HL-60 (cell line): ENCODE results near the gene PAOX.

Source experiments
- DNase-seq, 2 experiments: peaks; one replicate each; pipeline ENCODE4 v3.0.0-alpha.2; 2010 to 2020; ENCODE audit warnings: low read depth in 1 of 2, low spot score in 1 of 2
- H3K27ac ChIP-seq: fragments of 250-450 bp; sonication (Bioruptor Pico); replicated peaks from 2 replicates; pipeline ENCODE4 v1.5.1; 2020; ENCODE audit warnings: mild to moderate bottlenecking, moderate library complexity
- H3K27me3 ChIP-seq: fragments of 250-450 bp; sonication (Bioruptor Pico); 2 replicates; pipeline ENCODE4 v1.5.1; 2021; ENCODE audit warnings: mild to moderate bottlenecking, moderate library complexity; ENCODE audit not compliant: insufficient read depth, poor library complexity, severe bottlenecking
- H3K4me3 ChIP-seq: replicated peaks from 2 replicates; pipeline ENCODE4 v1.5.1; 2011; ENCODE audit warnings: mild to moderate bottlenecking, control low read depth, low read length; ENCODE audit not compliant: insufficient read depth
- GABPA ChIP-seq: IDR thresholded peaks from 2 replicates; pipeline ENCODE4 v1.6.1; 2012; ENCODE audit warnings: low read depth
- POLR2AphosphoS5 ChIP-seq: IDR thresholded peaks from 2 replicates; pipeline ENCODE4 v1.6.1; 2012; ENCODE audit warnings: low read depth
- SPI1 ChIP-seq: IDR thresholded peaks from 2 replicates; pipeline ENCODE4 v1.6.1; 2012; ENCODE audit warnings: low read depth, mild to moderate bottlenecking, borderline replicate concordance
- TF ChIP-seq, protein P1 (sequence below): IDR thresholded peaks from 2 replicates; pipeline ENCODE4 v1.6.1; 2012; ENCODE audit warnings: low read depth; ENCODE audit not compliant: insufficient replicate concordance
- TF ChIP-seq, protein P2 (sequence below): IDR thresholded peaks from one replicate; pipeline ENCODE4 v1.5.1; 2011; ENCODE audit warnings: low read length, control low read depth, inconsistent platforms; ENCODE audit not compliant: insufficient read depth

The PAOX gene

DNA sequence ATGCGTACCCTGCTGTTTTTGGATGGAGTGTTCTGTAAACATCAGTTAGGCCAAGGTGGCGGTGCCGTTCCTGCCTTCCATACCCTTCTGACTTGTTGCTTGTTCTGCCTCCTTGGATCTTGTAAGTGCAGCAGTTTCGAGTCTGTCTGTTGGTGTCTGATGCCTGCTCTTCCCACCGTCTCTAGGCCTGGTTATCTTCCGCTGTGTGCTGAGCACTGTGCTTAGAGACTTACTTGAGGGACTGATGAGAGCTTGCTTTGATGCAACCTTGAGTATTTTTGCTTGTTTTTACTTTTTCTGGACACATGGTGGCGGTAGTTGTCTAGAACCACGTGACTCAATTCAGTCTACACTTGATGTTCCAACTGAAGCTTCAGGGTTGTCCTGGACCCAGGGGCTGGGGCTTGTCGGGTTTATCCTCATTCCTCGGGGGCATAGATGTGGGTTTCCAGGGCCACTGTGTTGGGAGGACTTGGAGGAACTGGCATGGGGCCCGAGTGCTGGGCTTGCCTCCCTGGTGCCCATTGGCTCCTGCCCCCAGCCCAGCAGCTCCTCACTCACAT, 59.7 kb downstream of the PAOX start:
- TF ChIP-seq SPI1 = no peak
- TF ChIP-seq, protein P1, sequence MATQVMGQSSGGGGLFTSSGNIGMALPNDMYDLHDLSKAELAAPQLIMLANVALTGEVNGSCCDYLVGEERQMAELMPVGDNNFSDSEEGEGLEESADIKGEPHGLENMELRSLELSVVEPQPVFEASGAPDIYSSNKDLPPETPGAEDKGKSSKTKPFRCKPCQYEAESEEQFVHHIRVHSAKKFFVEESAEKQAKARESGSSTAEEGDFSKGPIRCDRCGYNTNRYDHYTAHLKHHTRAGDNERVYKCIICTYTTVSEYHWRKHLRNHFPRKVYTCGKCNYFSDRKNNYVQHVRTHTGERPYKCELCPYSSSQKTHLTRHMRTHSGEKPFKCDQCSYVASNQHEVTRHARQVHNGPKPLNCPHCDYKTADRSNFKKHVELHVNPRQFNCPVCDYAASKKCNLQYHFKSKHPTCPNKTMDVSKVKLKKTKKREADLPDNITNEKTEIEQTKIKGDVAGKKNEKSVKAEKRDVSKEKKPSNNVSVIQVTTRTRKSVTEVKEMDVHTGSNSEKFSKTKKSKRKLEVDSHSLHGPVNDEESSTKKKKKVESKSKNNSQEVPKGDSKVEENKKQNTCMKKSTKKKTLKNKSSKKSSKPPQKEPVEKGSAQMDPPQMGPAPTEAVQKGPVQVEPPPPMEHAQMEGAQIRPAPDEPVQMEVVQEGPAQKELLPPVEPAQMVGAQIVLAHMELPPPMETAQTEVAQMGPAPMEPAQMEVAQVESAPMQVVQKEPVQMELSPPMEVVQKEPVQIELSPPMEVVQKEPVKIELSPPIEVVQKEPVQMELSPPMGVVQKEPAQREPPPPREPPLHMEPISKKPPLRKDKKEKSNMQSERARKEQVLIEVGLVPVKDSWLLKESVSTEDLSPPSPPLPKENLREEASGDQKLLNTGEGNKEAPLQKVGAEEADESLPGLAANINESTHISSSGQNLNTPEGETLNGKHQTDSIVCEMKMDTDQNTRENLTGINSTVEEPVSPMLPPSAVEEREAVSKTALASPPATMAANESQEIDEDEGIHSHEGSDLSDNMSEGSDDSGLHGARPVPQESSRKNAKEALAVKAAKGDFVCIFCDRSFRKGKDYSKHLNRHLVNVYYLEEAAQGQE = no peak
- TF ChIP-seq, protein P2, sequence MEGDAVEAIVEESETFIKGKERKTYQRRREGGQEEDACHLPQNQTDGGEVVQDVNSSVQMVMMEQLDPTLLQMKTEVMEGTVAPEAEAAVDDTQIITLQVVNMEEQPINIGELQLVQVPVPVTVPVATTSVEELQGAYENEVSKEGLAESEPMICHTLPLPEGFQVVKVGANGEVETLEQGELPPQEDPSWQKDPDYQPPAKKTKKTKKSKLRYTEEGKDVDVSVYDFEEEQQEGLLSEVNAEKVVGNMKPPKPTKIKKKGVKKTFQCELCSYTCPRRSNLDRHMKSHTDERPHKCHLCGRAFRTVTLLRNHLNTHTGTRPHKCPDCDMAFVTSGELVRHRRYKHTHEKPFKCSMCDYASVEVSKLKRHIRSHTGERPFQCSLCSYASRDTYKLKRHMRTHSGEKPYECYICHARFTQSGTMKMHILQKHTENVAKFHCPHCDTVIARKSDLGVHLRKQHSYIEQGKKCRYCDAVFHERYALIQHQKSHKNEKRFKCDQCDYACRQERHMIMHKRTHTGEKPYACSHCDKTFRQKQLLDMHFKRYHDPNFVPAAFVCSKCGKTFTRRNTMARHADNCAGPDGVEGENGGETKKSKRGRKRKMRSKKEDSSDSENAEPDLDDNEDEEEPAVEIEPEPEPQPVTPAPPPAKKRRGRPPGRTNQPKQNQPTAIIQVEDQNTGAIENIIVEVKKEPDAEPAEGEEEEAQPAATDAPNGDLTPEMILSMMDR = peak; percentile 20
- Histone ChIP-seq H3K4me3 (no peak overlapping the region), H3K27ac (no peak overlapping the region), H3K27me3 (no peaks in the 10 kb centered on the region)
- DNase-seq = peak; percentile 27 to 49

DNA sequence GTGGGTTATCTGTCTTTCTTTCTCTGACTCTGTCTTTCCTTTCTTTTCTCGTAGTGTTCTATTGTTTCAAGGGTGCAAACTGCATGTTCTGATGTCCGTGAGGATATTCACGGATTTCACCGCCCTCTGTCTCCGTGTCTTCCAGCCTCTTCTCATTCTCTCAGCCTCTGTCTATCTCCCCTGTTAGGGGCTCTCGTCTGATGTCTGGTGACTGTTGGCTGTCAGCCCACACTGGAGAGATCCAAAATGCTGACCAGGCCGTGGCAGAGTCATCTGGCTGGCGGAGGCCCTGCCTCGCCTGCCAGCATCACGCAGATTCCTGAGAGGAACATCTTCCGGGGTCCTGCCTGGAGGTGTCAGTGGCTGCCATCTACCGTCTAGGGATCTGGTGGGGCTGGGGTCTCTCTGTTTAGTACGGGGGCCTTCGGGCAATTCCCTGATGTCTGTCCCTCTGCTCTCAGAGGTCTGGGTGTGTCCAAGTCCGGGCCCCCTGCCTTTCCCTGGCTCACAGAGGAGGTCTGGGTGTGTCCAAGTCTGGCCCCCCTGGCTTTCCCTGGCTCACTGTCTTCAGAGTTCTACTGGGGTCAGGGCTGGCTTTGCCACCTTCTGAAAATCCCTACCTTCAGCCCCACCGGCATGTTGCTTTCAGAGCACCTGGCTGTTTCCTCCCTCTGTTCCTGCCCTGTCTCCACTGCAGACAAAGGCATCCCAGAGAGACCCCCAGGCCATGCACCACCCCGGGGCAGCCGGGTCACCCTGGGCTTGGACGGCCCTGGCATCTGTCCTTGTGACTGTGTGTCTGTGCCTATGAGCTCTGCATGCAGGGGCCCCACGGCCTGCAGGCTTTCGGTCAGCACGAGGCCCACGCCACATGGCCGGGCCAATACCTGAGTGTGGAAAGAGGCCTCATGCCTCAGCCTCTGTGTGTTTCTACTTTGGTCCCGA, 60.7 kb downstream of the PAOX start:
- no peak overlapping the region for H3K27ac ChIP-seq
- TF ChIP-seq GABPA (no peak), SPI1 (no peak), POLR2AphosphoS5 (no peak)
- TF ChIP-seq, protein P1 = no peak
- TF ChIP-seq, protein P2 = no peak
- H3K4me3 ChIP-seq = no peak overlapping the region
- no peaks in the 10 kb centered on the region for H3K27me3 ChIP-seq
- DNase-seq = no peak

GRCh38 chr10:133440633-133441285, 61.7 kb downstream of the PAOX start:
- TF ChIP-seq, protein P1 = no peak
- TF ChIP-seq SPI1 (no peak), POLR2AphosphoS5 (no peak), GABPA (no peak)
- TF ChIP-seq, protein P2 = no peak
- Histone ChIP-seq H3K4me3 (no peak overlapping the region), H3K27ac (no peak overlapping the region), H3K27me3 (no peaks in the 10 kb centered on the region)
- DNase-seq = no peak
